Kidney epithelial cell (primary cell): ENCODE measurements around the gene MARCHF5. TPM values are rescaled to one million over a fixed set of nuclear protein-coding genes. Genes with fewer than 3 reads are reported as not detected.

Experiments
- DNase-seq: peaks from one replicate; pipeline ENCODE4 v3.0.0-alpha.2; 2010; ENCODE audit warnings: low read depth
- H3K27me3 ChIP-seq: 2 replicates; pipeline ENCODE4 v1.6.0; 2011; ENCODE audit warnings: low read length; ENCODE audit not compliant: control insufficient read depth, insufficient read depth
- H3K36me3 ChIP-seq: 2 replicates; pipeline ENCODE4 v1.5.1; 2011; ENCODE audit warnings: low read length; ENCODE audit not compliant: control insufficient read depth, insufficient read depth
- H3K4me3 ChIP-seq: 2 replicates; pipeline ENCODE4 v1.5.1; 2011; ENCODE audit warnings: low read depth, mild to moderate bottlenecking, control low read depth, low read length
- total RNA-seq: library from RNA; depleted of rRNA; stranded (reverse); fragments of >200 nt; gene quantifications from 2 replicates; pipeline ENCODE4 v1.2.3, GENCODE V29; 2015
- TF ChIP-seq, protein P1 (sequence below): IDR thresholded peaks from 2 replicates; pipeline ENCODE4 v1.5.1; 2011; ENCODE audit warnings: mild to moderate bottlenecking, moderate library complexity, low read length, control low read depth, inconsistent platforms; ENCODE audit not compliant: insufficient read depth, poor library complexity, severe bottlenecking

MARCHF5 gene
- total RNA-seq, 1 donor from 2014 or later, result 15.3 TPM

DNA sequence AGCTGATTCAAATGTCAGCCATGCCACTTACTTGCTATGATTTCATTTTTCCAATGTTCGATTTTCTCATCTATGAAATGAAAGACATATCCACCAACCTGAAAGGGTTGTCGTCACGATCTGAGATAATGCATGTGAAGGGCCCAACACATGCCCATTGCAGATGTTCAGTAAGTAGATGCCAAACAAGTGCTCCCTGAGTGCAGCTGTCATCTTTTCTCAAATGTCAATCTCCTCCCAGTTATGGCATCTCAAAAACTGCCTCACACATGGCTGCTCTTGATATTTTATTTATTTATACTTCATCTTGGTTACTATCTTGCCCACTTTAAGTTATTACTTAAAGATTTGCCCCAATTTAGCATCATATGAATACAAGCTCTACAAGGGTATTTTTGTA is 16.9 kb upstream of the MARCHF5 start:
- DNase-seq, result no peak
- no peaks in the 10 kb centered on the region for H3K36me3 ChIP-seq
- TF ChIP-seq, protein P1, sequence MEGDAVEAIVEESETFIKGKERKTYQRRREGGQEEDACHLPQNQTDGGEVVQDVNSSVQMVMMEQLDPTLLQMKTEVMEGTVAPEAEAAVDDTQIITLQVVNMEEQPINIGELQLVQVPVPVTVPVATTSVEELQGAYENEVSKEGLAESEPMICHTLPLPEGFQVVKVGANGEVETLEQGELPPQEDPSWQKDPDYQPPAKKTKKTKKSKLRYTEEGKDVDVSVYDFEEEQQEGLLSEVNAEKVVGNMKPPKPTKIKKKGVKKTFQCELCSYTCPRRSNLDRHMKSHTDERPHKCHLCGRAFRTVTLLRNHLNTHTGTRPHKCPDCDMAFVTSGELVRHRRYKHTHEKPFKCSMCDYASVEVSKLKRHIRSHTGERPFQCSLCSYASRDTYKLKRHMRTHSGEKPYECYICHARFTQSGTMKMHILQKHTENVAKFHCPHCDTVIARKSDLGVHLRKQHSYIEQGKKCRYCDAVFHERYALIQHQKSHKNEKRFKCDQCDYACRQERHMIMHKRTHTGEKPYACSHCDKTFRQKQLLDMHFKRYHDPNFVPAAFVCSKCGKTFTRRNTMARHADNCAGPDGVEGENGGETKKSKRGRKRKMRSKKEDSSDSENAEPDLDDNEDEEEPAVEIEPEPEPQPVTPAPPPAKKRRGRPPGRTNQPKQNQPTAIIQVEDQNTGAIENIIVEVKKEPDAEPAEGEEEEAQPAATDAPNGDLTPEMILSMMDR, result no peak
- H3K4me3 ChIP-seq, result no peak overlapping the region
- no peaks in the 10 kb centered on the region for H3K27me3 ChIP-seq

GRCh38 chr10:92278996-92279696 is 11.8 kb upstream of the MARCHF5 start:
- DNase-seq, result no peak
- no peaks in the 10 kb centered on the region for H3K27me3 ChIP-seq
- no peaks in the 10 kb centered on the region for H3K36me3 ChIP-seq
- TF ChIP-seq, protein P1, result no peak
- H3K4me3 ChIP-seq, result no peak overlapping the region

- H3K27me3 ChIP-seq, result no peaks in the 10 kb centered on the region
- no peak for DNase-seq
- TF ChIP-seq, protein P1, result no peak
- H3K36me3 ChIP-seq, result no peaks in the 10 kb centered on the region
- no peak overlapping the region for H3K4me3 ChIP-seq
Observed at GRCh38 chr10:92284112-92284704, 6.8 kb upstream of the MARCHF5 start.

- Histone ChIP-seq H3K4me3 (peak overlapping the region; percentile 66), H3K27me3 (no peaks in the 10 kb centered on the region), H3K36me3 (no peaks in the 10 kb centered on the region)
- TF ChIP-seq, protein P1, result no peak
- no peak for DNase-seq
Observed at GRCh38 chr10:92290076-92290836, 711 bp upstream of the MARCHF5 start.

- H3K36me3 ChIP-seq, result no peaks in the 10 kb centered on the region
- DNase-seq, result no peak
- TF ChIP-seq, protein P1, result no peak
Observed at GRCh38 chr10:92291616-92291865, 574 bp downstream of the MARCHF5 start.

More at GRCh38 chr10:92291616-92291865, 574 bp downstream of the MARCHF5 start:
- Histone ChIP-seq H3K27me3 (no peaks in the 10 kb centered on the region), H3K4me3 (peak overlapping the region; percentile 66)
